Activated CD4-positive, alpha-beta T cell treated with anti-CD3 and anti-CD28 coated beads for 4 hours (primary cell): ENCODE measurements around the gene DDI1.
"Not testable (repeated sequence)": the region's sequence is repeated elsewhere in the genome, so short reads cannot be mapped to it uniquely, and the experiment has no call there.

Experiments used
- DNase-seq, 2 donors: peaks; one replicate each; pipeline ENCODE4 v3.0.0-alpha.2; 2020

DDI1 gene

GRCh38 chr11:104043142-104043541 lies 6.7 kb downstream of the DDI1 start:
- no peak for DNase-seq

GRCh38 chr11:104043678-104044239 lies 7.3 kb downstream of the DDI1 start:
- no peak for DNase-seq

- no peak for DNase-seq
These were observed 9.9 kb downstream of the DDI1 start for GRCh38 chr11:104046331-104046730.

GRCh38 chr11:104046858-104047257 lies 10.4 kb downstream of the DDI1 start:
- not testable (repeated sequence) for DNase-seq

GRCh38 chr11:104049116-104049515 lies 12.7 kb downstream of the DDI1 start:
- DNase-seq, result no peak

- DNase-seq, result no peak
These were observed 15.3 kb downstream of the DDI1 start for GRCh38 chr11:104051778-104052177.

GRCh38 chr11:104053743-104054478 lies 17.5 kb downstream of the DDI1 start:
- DNase-seq, result no peak

- DNase-seq, result no peak
These were observed 18.6 kb downstream of the DDI1 start for GRCh38 chr11:104054911-104055529.

- no peak for DNase-seq
These were observed 19.2 kb downstream of the DDI1 start for GRCh38 chr11:104055596-104055995.

GRCh38 chr11:104057908-104058307 lies 21.5 kb downstream of the DDI1 start:
- DNase-seq, result no peak

- no peak for DNase-seq
These were observed 22.2 kb downstream of the DDI1 start for GRCh38 chr11:104058680-104059079.

GRCh38 chr11:104060004-104060794 lies 23.8 kb downstream of the DDI1 start:
- DNase-seq, result no peak

GRCh38 chr11:104060820-104061219 lies 24.4 kb downstream of the DDI1 start:
- no peak for DNase-seq

- DNase-seq, result no peak
These were observed 25.5 kb downstream of the DDI1 start for GRCh38 chr11:104061853-104062521.

GRCh38 chr11:104064034-104064630 lies 27.7 kb downstream of the DDI1 start:
- no peak for DNase-seq

- no peak for DNase-seq
These were observed 31.1 kb downstream of the DDI1 start for GRCh38 chr11:104067534-104067933.

- DNase-seq, result no peak
These were observed 37.7 kb downstream of the DDI1 start for GRCh38 chr11:104073950-104074705.

GRCh38 chr11:104075091-104075490 lies 38.7 kb downstream of the DDI1 start:
- DNase-seq, result no peak

GRCh38 chr11:104075706-104076105 lies 39.3 kb downstream of the DDI1 start:
- no peak for DNase-seq

- DNase-seq, result no peak
These were observed 40.0 kb downstream of the DDI1 start for GRCh38 chr11:104076455-104076854.

- no peak for DNase-seq
These were observed 41.8 kb downstream of the DDI1 start for GRCh38 chr11:104078245-104078644.

- no peak for DNase-seq
These were observed 42.6 kb downstream of the DDI1 start for GRCh38 chr11:104078995-104079394.
